ENCODE data around the gene MATR3.

MATR3 gene

GRCh38 chr5:139283252-139284166 is 10.0 kb upstream of the MATR3 start:
- Histone ChIP-seq H3K27ac (ENCODE audit: low read depth, low read length) (no peak overlapping the region), H4K20me1 (ENCODE audit: low read depth, low read length) (peaks cover 7% of the 10 kb centered on the region; the same call in 1 of the 2 replicates), H3K4me2 (ENCODE audit: low read depth, low read length, poor library complexity, severe bottlenecking) (no peak overlapping the region), H2AFZ (ENCODE audit: low read depth, low read length, severe bottlenecking) (no peak overlapping the region), H3K9me2 (replicated peaks; ENCODE audit: insufficient read depth, low read length) (no peaks in the 10 kb centered on the region), H3K27me3 (ENCODE audit: low read length) (no peaks in the 10 kb centered on the region), H3K9ac (ENCODE audit: low read length) (no peak overlapping the region), H3K36me3 (ENCODE audit: low read length) (peaks cover 62% of the 10 kb centered on the region), H3K4me3 (ENCODE audit: insufficient read depth, low read length, poor library complexity, severe bottlenecking) (no peak overlapping the region), H3K79me2 (ENCODE audit: insufficient read depth, low read length) (peaks cover 9% of the 10 kb centered on the region; the same call in 1 of the 2 replicates), H3K9me3 (ENCODE audit: insufficient read depth, low read length) (no peaks in the 10 kb centered on the region), H3F3A (ENCODE audit: insufficient read depth) (peaks cover 93% of the 10 kb centered on the region)
- TF ChIP-seq CTCF (IDR thresholded peaks at IDR 0.05; ENCODE audit: insufficient read depth, low read length, poor library complexity, severe bottlenecking): no peak
- no peak for TF ChIP-seq EZH2phosphoT487 (conservative IDR thresholded peaks at IDR 0.05; ENCODE audit: low read length)

DNA sequence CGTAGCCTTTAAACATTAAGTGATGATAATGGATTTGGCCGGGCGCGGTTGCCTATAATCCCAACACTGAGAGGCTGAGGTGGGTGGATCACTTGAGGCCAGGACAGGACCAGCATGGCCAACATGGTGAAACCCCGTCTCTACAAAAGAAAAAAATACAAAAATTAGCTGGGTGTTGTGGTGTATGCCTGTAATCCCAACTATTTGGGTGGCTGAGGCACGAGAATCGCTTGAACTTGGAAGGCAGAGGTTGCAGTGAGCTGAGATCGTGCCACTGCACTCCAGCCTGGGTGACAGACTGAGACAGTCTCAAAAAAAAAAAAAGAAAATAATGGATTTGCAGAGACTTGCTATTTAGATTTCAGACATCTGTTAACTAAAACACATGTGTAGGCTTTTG is 9.2 kb upstream of the MATR3 start:
- Histone ChIP-seq H3F3A (ENCODE audit: insufficient read depth) (peaks cover 90% of the 10 kb centered on the region), H3K36me3 (ENCODE audit: low read length) (peaks cover 57% of the 10 kb centered on the region), H3K4me2 (ENCODE audit: low read depth, low read length, poor library complexity, severe bottlenecking) (no peak overlapping the region), H3K9me2 (replicated peaks; ENCODE audit: insufficient read depth, low read length) (no peaks in the 10 kb centered on the region), H3K9me3 (ENCODE audit: insufficient read depth, low read length) (no peaks in the 10 kb centered on the region), H3K79me2 (ENCODE audit: insufficient read depth, low read length) (0 out of 2 replicates have a peak, but pooled peaks cover 3% of the 10 kb centered on the region), H3K4me3 (ENCODE audit: insufficient read depth, low read length, poor library complexity, severe bottlenecking) (no peak overlapping the region), H4K20me1 (ENCODE audit: low read depth, low read length) (peaks cover 4% of the 10 kb centered on the region; the same call in 1 of the 2 replicates), H3K9ac (ENCODE audit: low read length) (no peak overlapping the region), H3K27ac (ENCODE audit: low read depth, low read length) (no peak overlapping the region), H2AFZ (ENCODE audit: low read depth, low read length, severe bottlenecking) (no peak overlapping the region), H3K27me3 (ENCODE audit: low read length) (no peaks in the 10 kb centered on the region)
- TF ChIP-seq EZH2phosphoT487 (conservative IDR thresholded peaks at IDR 0.05; ENCODE audit: low read length): no peak
- no peak for TF ChIP-seq CTCF (IDR thresholded peaks at IDR 0.05; ENCODE audit: insufficient read depth, low read length, poor library complexity, severe bottlenecking)

DNA sequence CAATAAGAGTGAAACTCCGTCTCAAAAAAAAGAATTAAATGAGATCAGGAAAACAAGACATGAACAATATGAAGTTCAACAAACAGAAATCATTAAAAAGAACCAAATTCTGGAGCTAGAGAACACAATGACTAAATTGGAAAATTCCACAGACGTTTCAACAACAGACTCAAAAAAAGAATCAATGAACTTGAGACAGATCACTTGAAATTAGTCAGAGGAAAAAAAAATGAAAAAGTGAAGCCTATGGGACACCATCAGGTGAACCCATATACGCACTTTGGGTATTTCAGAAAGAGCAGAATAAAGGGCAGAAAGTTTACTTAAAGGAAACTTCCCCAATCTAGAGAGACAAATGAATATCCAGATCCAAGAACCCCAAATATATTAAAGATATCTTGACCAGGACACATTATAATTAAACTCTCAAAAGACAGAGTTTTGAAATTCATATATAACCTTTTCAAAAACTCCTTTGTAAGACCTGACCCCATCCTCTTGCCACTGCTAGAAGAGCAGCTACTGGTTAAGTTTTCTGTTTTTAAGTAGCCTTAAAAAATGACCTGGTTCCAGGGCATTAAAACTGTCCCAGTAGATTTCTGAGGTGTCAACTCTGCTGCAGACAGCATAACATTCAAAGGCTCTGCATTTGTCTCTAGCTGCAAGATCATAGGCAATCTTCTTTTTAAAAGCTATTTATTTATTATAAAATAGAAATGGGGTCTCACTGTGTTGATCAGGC is 7.7 kb upstream of the MATR3 start:
- no peak overlapping the region for H3K9ac ChIP-seq (ENCODE audit: low read length)
- H3K9me2 ChIP-seq (replicated peaks; ENCODE audit: insufficient read depth, low read length): no peaks in the 10 kb centered on the region
- peaks cover 45% of the 10 kb centered on the region for H3K36me3 ChIP-seq (ENCODE audit: low read length)
- no peaks in the 10 kb centered on the region for H3K27me3 ChIP-seq (ENCODE audit: low read length)
- H3K9me3 ChIP-seq (ENCODE audit: insufficient read depth, low read length): no peaks in the 10 kb centered on the region
- H2AFZ ChIP-seq (ENCODE audit: low read depth, low read length, severe bottlenecking): no peak overlapping the region
- H3K27ac ChIP-seq (ENCODE audit: low read depth, low read length): no peak overlapping the region
- H3K79me2 ChIP-seq (ENCODE audit: insufficient read depth, low read length): no peaks in the 10 kb centered on the region
- H4K20me1 ChIP-seq (ENCODE audit: low read depth, low read length): peaks cover 4% of the 10 kb centered on the region; the same call in 1 of the 2 replicates
- H3F3A ChIP-seq (ENCODE audit: insufficient read depth): peaks cover 77% of the 10 kb centered on the region
- no peak overlapping the region for H3K4me2 ChIP-seq (ENCODE audit: low read depth, low read length, poor library complexity, severe bottlenecking)
- TF ChIP-seq CTCF (IDR thresholded peaks at IDR 0.05; ENCODE audit: insufficient read depth, low read length, poor library complexity, severe bottlenecking) (no peak), EZH2phosphoT487 (conservative IDR thresholded peaks at IDR 0.05; ENCODE audit: low read length) (no peak)
- no peak overlapping the region for H3K4me3 ChIP-seq (ENCODE audit: insufficient read depth, low read length, poor library complexity, severe bottlenecking)
